Limb (tissue), 2 donors: ENCODE measurements around the gene PCNX2.

Source experiments
- DNase-seq, 2 donors: peaks; one replicate each; pipeline ENCODE4 v3.0.0-alpha.2; 2016; ENCODE audit errors: extremely low spot score in 2 of 2

PCNX2 gene

DNA sequence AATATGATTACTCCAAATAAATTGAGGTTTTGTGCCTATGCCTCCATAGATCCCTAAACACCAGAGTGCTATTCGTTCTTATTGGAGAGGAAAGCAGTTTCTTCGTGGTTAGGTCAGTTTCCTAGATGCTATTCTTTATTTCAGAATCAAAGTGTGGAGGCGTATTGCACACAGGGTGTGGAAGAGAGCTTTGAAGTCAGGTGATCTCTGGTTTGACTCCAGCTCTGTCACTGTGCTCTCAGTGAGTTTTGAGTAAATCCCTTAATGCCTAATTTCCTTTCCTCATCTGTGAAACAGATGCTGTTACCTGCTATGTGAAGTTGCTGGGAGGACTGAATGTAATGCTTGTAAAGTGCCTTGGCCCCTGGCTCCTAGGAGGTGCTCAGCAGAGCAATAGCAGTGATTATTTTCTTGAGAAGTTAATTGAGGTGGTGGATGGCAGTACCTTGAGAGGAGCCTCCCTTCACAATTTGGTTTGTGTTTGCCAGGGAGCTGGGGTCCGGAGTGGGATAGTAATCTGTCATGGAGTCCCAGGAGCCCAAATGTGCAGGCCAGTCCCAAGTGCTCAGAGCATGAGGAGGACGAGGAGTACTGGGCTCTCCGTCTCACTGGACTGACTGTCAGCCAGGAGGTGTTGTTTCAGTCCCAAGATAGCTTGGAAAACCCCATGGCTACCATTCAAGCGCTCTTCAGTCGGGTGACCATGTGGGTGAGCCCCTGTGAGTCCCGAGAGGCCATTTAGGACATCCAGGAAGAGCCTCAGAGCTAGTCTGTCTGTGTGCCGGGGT, 330.2 kb downstream of the PCNX2 start:
- no peak for DNase-seq

- DNase-seq, result no peak
Observed at GRCh38 chr1:232964601-232965000, 330.9 kb downstream of the PCNX2 start.

DNA sequence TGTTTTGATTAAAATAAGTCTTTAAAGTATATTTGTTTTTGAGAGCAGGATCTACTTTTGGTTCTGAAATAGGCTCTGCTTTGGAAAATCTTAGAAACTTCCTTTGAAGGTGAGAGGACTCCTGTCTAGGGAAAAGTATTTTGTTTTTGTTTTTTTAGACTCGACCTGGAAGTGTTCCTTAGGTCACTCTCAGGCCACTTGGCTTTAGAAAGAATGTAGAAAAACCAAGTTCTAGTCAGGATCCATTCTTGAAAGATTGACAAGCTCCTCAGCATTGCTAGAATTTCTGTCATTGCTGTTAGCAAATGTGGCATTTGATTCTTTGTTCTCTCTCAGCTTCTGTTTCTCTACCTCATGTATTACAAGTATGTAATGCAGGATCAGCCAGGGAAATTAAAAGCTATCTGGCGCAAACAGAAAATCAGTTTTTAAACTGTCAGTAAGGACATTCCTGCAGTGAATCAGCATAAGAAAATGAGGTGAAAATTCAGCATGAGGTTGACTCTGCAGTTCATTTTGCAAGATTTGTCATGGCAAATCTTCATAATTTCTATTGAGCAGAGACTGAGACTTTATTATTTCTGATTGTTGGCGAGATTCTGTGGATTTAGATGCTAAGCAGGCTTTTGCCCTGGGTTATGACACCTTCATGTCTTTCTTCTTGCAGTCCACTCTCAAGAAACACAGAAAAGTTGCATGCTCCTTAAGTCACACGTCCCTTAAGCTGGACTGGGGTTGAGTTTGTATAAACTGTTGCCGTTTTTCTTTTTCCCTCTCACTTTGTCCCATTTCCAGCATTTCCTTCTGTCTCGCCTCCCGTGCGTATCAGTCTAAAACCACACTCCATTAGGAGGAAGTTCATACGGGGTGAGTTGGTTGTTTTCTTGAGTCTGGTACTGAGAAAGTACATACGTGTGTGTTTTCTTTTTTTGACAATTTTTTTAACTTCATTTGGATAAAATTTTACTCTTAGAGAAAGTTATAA, 332.5 kb downstream of the PCNX2 start:
- DNase-seq, result no peak

GRCh38 chr1:232958067-232958466, 337.5 kb downstream of the PCNX2 start:
- DNase-seq, result no peak

- DNase-seq, result no peak
Observed at GRCh38 chr1:232956081-232956480, 339.4 kb downstream of the PCNX2 start.

GRCh38 chr1:232954594-232955365, 340.7 kb downstream of the PCNX2 start:
- no peak for DNase-seq

DNA sequence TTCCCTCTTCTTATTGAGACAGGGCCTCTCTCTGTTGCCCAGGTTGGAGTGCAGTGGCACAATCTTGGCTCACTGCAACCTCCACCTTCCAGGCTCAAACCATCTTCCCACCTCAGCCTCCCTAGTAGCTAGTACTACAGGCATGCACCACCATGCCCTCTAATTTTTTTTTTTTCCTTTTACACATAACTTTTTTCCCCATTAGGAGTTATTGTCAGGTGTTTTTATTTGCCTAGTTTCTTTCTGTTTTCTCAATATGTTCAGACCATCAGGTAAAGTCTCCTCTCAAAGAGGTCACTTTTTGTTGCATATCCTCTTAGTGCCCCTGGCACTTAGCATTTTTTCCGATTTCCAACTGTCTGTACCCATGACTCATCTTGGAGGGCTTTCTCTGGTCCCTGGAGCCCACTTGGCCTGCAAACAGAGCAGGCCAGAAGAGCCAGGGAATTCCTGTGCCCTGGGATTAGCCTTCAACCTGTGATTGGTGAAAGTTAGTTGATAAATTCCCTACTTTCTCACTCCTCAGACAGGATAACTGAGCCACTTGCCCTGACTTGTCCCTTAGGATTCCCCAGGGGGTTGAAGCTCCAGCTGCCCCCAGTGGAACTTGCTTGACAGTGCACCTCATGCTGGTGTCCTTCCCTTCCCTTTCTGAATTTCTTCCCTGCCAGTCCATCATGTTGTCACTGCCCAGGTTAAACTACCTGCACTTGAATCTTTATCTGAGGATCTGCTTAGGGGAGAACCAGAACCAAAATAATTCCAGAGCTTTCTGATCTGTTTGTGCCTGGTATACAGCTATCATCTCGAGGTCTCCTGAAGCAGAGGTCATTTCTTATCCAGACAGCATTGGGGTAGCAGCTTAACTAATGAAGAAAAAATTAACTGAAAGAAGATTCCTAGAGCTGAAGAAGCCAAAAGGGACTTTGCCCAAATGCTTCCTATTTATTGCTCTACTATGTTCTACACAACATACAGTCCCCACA, 342.7 kb downstream of the PCNX2 start:
- DNase-seq, result no peak

GRCh38 chr1:232951605-232952004, 343.9 kb downstream of the PCNX2 start:
- DNase-seq, result no peak

GRCh38 chr1:232951180-232951579, 344.3 kb downstream of the PCNX2 start:
- no peak for DNase-seq

DNA sequence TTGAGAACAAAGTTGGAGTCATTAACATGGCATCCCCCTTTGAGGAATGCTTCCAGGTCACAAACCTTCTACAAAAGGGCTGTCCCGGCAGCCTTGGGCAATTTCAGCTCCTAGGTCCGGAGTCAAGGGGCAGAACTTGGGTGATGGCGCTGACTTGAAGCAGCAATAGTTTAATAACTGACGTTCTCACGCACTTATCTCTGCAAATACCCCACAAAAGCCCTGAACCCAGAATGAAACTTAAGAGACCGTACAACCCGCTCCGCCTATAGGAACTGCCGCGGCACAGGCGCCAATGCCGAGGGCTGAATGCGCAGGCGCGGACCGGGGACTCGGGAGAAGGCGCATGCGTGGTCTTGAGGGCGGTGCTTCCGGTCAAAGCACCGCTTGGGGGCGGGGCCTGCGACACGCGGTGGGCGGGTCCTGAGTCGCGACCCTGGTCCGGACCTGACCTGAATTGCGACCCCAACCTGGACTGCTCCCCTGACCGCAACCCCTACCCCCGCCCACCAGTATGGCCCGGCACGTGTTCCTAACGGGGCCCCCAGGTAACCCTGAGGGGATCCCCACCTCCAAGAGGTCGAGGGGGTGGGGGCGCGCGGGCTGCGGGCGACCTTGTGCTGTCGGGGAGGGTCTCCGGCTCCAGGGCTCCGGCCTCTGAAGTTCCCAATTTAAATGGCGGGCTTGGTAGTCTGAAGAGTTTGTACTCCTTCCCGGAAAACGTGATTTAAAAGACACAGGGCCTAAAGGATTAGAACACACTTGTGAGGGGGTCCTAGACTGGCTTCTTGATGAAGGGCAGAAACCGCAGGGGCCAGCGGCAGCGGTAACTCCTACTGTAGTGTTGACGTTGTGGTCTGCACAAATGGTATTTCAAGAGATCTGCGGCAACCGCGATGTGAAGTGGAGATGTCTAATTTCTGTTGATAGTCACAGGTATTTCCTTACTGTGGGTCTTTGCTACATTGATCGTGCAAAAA, 345.0 kb downstream of the PCNX2 start, which contains the start of gene NTPCR:
TSS of gene NTPCR (plus strand) at position 415 of the 980 bp plus-strand sequence. CDS start at position 515, 100 bp downstream.
- peak; percentile 96 to 98 for DNase-seq

DNA sequence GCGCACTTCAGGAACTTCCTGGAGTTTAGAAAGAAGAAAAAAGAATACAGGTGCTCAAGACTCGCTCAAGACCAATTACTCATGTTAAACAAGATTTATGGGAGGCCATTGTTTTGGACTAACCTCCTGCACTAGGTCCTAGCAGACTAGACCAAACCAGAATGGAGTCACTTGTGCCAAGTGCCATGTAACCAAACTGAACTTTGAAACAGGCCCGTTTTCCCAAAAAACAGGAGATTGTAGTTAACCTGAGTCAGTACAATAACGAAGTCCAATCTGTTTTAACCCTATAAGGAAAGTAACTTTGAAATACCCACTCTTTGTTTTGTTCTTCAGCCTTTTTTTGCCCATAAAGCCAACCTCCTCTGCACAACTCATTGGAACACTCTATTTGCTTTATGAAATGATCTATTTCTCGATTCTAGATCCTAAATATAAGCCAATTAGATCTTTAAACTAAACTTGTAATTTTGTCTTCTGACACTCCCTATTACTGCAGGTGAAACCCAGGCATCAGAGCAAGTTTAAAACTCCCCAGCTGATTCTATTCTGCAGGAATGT, 345.8 kb downstream of the PCNX2 start:
- no peak for DNase-seq

- no peak for DNase-seq
Observed at GRCh38 chr1:232944347-232944746, 351.2 kb downstream of the PCNX2 start.

GRCh38 chr1:232943679-232944252, 351.8 kb downstream of the PCNX2 start:
- no peak for DNase-seq

DNA sequence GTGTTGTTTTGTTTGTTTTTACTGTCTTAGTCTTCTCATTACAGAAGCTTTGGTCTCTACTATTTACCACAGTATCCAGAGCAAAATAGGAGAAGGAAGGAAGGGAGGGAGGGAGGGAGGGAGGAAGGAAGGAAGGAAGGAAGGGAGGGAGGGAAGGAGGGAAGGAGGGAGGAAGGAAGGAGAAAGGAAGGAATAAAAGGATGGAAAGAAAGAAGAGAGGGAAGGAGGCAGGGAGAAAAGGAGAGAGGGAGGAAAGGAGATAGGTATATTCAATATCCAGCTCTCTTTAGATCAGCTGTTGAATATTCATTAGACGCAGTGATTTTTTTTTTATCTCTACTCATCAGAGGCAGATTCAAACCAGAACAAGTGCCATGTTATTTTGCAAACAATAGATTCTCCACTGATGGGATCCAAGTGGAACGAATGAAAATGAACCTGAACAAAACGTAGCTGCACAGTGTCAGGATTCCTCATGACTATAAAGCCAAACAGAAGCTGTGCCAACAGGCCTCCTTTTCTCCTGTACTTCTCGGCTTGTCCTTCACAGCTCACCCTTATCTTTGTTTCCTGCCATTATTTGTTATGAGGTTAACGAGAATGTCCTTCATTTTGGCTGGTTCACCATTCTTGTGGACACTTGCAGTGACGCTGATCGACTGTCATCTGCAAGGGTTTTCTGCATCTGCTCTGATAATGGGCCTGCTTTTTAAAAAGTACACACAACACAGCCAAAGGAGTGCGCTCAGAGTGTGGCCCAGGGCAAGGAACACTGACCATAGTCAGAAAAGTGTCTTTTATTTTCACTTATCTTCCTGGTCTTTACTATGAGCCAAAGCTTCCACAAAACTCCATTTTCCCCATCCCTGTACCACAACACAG, 352.9 kb downstream of the PCNX2 start:
- no peak for DNase-seq

DNA sequence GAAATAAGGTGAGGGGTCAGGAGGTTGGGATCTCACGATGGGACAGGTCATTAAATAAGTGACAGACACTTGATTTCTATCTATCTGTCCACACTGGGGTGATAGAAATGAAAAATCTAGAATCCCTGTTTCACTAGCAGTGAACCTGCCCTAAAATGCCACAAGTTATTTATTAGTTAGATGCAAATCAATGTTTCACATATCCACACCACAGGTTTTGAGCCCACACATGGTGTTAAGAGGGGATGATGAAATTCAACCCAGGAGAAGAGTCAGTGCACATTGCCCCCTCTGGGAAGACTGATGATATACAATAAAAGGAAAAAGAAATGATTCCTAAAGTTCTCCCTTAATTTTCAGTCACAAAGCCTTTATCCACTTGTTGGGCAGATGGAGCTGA, 355.3 kb downstream of the PCNX2 start:
- DNase-seq, result no peak

DNA sequence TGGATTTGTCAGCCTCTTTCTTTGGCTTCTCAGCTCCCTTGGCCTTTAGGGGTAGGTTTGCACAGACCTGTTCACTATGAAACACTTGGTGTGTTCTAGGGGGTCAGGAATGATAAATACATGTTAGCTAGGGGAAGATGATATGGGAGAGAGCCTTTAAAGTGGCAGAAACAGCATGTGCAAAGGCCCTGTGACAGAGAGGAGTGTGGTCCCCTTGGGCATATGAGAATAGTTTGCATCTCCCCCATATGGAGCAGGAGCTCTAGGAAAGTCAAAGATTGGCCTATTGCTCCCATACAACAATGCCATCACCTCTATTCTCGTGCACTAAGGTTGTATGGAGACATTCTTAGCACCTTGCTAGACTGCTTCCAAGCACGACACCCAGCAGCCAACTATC, 355.8 kb downstream of the PCNX2 start:
- no peak for DNase-seq

- DNase-seq, result no peak
Observed at GRCh38 chr1:232938926-232939325, 356.6 kb downstream of the PCNX2 start.
